Amniotic epithelial cell (primary cell): Measurements from ENCODE around the gene ZNF473.
"Not testable (repeated sequence)": the region's sequence is repeated elsewhere in the genome, so short reads cannot be mapped to it uniquely, and the experiment has no call there.

Experiments used
- DNase-seq: peaks from one replicate; pipeline ENCODE4 v3.0.0-alpha.2; 2010; ENCODE audit warnings: low read depth

Gene ZNF473

DNA sequence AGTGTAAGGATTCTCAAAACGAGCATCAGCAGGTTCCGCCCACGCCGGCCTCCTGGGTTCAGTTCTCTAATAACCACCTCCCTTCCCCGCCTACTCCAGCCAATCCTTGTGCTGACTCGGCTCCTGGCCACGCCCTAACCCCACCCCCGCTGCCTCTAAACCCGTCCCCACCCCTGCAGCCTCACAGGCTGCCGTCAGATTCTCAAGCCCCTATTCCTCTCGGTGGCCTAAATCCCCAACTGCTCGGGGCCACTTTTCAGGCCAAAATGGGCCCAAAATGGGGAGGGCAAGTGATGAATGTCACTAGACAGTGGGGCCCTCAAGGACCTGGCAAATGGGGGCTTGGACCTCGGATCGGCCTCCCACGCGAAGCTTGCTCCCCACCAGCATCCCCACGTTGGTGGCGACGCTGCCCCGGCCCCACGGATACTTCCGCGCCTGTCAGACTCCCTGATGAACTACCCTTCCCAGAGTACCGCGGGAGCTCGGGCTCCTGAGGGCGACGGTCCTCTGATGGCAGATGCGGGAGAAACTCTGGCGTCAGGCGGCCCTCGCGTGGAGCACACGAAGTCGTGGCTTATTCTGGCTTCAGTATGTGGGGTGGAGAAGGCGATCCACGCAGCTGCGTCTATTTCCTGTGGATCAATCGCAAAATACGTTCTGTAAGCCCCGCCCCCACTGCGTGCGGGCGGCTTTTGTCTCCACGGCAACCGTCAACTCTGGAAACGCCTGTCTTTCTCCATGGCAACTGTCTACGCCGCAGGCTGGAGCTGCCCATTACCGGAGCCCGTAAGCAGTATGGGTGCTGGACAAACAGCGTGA lies 24.8 kb downstream of the ZNF473 start:
- DNase-seq: peak; percentile 58

DNA sequence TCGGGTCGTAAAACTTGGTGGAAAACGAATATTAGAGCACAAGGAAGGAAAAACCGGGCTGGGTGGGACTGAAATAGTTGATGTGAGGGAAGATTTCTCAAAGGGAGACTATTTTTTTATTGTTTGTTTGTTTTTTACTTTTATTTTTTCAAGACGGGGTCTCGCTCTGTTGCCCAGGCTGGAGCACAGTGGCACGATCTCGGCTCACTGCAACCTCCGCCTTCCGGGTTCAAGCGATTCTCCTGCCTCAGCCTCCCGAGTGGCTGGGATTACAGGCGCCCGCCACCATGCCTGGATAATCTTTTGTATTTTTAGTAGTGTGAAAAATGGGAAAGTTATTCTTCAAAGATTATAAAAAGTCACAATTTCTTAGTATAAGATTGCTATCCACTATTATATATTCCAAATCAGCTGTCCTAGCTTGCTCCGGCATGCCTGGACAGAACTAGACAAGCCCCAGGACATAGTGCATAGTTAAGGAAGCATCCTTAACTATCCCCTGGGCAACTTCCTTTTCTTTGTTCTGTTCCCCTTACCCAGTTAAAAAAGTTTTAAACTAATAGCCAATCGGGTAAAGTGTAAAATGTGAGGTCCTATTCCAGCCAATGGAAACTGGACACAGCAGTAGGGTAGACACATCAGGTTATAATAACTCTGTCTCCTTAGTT lies 25.6 kb downstream of the ZNF473 start:
- not testable (repeated sequence) for DNase-seq

DNA sequence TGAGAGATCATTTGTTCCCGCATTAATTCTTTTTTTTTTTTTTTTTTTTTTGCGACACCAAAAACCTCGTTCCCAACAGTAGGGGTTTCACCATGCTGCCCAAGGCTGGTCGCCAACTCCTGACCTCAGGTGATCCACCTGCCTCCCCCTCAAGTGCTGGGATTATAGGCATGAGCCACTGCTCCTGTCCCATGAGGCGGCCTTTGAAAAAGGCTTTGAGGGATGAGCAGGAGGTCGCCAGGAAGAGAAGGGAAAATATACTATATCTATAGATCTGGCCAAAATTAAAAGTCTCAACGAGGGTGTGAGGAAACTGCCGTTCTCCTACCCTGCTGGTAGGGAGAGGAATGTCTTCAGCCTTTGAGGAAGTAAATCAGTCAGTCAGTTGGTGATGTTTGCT lies 26.2 kb downstream of the ZNF473 start:
- no peak for DNase-seq

DNA sequence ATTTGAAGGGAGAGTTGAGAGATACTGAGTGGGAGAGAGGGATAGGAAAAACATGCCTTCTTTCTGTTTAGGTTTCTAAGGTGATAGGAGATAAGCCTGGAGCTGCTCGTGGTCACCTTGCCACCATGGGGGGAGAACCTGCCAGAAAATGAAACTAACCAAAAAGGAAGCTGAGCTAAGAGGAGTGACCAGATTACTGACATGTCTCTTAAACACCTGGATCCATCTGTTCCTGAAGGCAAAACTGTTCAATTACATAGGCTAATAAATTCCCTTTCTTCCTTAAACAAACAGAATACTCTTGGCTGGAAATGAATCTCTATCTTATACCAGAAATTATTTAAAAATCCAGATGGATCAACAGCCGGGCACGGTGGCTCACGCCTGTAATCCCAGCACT lies 27.3 kb downstream of the ZNF473 start:
- DNase-seq: no peak

DNA sequence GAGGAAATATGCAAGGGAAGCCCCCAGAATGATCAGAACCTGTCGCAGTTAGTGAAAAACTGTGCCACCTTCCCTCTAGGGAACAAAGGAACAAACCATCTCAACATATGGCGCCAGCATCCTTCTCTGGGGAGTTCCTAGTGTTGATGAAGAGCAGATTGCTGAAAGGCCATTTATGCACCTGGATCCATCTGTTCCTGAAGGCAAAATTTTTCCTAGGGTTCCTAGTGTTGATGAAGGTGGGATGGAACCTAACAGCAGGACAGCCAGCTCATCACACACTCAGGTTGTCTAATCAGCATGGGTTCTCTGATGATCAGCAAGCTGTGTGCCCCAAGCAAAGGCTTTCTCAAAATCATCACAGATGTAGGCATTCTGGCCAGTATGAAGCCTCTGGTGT lies 32.6 kb downstream of the ZNF473 start:
- DNase-seq: no peak

DNA sequence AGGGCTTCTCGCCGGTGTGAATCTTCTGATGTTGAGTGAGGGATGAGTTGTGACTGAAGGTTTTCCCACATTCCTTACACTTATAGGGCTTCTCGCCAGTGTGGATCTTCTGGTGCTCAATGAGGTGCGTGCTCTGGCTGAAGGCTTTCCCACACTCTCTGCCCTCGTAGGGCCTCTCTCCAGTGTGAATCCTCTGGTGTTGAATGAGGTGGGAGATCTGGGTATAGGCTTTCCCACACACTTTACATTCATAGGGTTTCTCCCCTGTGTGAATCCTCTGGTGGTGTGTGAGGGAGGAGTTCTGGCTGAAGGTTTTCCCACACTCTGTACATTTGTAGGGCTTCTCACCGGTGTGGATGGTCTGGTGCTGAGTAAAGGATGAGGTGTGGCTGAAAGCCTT lies 33.2 kb downstream of the ZNF473 start:
- no peak for DNase-seq

DNA sequence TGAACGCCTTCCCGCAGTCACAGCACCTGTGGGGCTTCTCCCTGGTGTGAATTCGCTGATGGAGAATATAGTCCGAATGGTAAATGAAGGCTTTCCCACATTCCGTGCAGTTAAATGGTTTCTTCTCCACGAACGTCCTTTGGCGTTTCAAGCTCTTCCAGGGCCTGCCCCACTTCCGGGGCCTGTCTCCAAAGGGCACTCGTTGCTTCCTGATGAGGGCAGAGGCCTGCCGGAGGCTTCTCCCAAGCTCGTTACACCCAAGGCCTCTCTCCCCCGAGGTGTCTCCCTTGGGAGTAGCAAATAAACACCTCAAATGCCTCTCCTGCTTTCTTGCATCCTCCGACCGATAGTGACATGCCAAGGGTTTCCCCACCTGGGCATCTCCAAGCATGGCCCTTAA lies 34.3 kb downstream of the ZNF473 start:
- no peak for DNase-seq

DNA sequence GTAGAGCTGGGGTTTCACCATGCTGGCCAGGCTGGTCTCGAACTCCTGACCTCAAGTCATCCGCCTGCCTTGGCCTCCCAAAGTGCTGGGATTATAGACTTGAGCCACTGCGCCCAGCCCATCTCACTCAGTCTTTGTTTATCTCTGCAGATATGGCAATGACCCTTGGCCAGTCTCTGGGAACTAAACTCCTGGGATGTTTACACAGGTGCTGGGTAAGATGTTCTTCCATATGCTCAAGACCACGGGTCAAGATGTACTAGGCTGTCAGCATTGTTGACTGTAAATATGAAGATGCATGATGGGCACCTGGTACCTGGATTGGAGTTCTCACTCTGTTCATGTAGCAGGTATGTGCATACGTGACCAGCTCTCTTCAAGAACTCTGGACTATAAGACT lies 35.8 kb downstream of the ZNF473 start:
- no peak for DNase-seq

DNA sequence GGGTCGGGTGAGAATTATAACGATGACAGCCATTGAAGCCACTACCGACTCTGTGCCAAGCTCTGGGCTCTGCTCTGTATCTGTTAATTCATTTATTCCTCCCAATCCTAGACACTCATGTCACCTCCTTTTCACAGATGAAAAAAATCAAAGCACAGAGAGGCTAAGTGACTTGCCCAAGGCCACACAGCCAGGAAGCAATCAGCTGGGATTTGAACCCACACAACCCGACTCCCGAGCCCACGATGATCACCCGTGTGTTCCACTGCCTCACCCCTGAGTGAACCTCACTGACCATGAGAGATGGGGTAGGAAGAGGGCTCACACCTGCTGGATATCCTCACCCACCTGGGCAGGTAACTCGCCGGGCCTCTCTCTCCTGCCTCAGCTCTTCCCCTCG lies 40.1 kb downstream of the ZNF473 start:
- no peak for DNase-seq

DNA sequence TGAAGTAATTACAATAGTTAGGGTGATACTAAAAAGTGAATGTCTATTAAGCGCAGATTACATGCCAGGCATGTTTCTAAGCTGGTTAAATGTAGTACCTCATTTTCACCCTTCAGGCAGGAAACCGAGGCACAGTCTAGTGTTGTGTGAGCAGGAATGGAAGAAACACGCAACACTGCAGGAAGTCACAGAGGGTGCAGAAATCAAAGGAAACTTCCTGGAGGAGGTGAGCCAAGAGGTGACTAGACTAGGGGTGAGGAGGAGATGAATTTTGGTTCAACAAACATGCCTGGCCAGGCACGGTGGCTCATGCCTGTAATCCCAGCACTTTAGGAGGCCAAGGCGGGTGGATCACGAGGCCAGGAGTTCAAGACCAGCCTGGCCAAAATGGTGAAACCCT lies 41.8 kb downstream of the ZNF473 start:
- no peak for DNase-seq

DNA sequence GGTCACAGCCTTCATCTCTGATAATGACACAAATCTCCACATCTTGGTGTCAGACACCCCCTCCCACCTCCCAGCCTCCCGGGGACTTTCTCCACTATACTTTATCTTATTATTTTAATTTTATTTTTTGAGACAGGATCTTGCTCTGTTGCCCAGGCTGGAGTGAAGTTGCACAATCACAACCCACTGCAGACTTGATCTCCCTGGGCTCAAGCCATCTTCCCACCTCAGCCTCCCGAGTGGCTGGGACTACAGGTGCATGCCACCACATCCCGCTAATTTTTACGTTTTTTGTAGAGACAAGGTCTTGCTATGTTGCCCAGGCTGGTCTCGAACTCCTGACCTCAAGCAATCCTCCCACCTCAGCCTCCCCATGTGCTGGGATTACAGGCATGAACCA lies 42.6 kb downstream of the ZNF473 start:
- DNase-seq: not testable (repeated sequence)

DNA sequence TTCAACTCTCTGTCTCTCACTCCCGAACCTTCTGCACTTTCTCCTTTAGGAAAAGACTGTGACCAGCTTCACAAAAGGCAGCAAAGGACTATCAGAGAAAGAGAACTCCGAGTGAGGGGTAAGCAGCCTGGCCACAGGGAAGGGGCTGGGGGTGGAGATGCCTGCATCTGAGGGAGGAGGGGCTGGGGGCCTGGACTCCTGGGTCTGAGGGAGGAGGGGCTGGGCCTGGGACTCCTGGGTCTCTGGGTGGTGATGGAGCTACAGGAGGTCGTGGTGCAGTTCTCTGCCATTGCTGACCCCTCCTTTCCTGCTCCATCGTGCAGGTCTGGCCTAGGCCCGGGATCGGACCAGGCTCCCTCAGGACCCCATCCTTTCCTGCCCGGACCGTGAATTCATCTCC lies 49.3 kb downstream of the ZNF473 start:
- DNase-seq: not testable (repeated sequence)

DNA sequence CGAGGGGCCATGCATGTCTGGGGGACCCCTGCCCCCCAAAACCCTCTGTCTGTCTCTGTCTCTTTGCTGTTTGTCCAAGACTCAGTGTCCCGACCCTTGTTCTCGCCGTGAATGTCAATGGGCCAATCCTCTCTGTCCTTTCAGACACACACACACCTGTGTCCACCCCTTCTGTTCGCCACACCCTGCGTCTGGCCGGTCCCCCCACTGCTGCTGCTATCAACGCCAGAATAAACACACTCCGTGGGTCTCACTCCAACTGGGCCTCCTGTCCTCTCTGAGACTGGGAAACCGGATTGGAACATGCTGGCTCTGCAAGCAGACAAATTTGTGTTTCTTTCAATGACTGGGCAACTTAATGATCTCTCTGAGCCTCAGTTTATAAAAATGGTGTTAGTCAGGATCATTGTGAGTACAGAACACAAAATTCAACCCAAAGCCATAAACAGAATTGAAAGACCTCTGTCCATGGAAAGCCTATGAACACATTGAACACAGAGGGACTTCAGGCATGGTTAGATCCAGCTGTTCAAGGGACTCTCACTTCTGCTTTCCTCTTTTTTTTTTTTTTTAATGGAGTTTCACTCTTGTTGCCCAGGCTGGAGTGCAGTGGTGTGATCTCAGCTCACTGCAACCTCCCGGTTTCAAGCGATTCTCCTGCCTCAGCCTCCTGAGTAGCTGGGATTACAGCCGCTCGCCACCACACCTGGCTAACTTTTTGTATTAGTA lies 50.0 kb downstream of the ZNF473 start:
- DNase-seq: not testable (repeated sequence)

DNA sequence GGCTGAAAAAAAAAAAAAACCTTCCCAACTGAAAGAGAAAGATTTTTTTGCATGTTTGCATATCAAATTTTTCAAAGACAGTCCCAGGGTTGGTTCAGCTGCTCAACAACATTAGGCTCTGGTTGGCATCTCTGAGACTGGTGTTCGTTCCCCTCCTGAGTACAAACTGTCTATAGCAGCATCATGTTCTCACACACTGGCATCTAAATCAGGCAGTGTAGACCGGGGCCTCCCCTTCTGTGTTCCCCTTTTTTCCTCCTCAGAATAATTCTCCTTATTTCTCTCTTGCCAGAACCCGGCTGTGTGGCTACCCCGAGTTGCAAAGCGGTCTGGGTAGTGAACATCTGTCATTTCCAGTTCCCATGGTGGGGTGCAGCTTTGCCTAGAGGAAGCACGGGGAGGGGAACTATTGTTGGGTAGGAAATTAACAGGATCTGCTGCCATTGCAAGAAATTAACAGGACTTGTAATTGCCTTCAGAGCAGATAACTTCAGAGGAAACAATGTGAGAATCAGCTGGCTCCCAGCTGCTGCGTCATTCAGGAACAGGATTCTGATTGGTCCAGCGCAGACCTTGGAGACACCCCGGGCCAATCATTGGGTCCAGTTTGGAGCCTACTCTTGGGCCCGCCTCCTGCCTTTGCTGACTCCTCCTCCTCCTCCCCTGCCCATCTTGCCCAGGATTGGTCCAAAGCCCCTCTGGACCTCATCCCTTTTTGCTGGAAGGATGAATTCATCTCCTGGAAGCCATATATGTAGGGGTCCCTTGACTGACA lies 51.0 kb downstream of the ZNF473 start:
- DNase-seq: not testable (repeated sequence)

DNA sequence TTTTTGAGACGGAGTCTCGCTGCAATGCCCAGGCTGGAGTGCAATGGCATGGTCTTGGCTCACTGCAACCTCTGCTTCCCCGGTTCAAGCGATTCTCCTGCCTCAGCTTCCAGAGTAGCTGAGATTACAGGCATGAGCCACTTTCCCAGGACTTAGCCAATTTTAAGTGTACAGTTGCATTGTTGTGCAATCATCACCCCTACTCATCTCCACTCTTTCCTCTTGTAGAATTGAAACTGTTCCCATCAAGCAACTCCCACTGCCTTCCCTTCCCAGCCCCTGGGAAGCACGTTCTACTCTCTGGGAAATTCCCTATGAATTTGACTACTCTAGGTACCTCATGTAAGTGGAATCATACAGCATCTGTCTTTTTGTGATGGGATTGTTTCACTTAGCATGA lies 53.2 kb downstream of the ZNF473 start:
- not testable (repeated sequence) for DNase-seq

DNA sequence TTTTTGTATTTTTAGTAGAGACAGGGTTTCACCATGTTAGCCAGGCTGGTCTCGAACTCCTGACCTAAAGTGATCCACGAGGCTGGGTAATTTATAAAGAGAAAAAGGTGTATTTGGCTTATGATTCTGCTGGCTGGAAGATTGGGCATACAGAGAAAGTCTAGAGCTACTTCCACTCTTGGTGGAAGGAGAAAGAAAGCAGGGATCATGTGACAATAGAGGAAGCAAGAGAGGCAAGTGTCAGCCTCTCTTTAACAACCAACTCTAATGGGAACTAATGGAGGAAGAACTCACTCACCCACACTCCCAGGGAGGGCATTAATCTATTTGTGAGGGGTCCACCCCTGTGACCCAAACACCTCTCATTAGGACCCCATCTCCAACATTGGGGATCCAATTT lies 58.6 kb downstream of the ZNF473 start:
- DNase-seq: not testable (repeated sequence)

DNA sequence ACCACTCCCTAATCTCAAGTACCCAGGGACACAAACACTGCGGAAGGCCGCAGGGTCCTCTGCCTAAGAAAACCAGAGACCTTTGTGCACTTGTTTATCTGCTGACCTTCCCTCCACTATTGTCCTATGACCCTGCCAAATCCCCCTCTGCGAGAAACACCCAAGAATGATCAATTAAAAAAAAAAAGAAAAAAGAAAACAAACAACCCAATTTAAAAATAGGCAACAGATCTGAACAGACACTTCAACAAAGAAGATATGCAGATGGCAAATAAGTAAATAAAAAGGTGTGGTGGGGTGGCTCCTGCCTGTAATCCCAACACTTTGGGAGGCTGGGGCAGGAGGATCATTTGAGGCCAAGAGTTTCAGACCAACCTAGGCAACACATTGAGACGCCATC lies 61.3 kb downstream of the ZNF473 start:
- DNase-seq: not testable (repeated sequence)

DNA sequence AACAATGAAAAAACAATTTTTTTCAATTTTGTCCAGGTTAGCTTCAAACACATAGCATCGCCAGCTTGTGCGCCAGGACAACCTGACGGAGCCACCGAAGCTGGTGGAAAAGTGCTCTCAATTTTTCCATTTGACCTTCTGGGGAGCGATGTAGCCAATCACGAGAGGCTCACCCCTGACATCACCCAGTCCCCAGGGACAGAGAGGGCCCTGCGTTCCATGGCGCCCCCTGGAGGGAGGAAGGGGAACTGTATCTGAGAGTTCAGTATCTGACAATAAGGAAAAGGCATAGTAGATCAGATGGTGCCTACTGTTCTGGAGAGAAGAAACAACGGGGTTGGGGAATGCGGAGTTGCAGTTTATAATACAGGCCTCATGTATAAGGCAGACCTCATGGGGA lies 64.9 kb downstream of the ZNF473 start:
- not testable (repeated sequence) for DNase-seq

DNA sequence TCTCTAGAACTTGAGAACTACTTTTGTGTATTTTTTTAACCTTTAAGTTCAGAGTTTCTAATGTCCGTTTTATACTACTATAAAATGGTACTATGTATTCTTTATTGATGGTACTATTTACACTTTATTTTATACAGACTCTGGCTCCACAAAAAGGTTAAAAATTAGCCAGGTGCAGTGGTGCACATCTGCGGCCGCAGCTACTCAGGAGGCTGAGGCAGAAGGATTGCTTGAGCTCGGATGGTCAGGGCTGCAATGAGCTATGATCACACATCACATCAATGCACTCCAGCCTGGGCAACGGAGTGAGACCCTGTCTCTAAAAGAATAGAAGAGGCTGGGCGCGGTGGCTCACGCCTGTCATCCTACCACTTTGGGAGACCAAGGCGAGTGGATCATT lies 66.0 kb downstream of the ZNF473 start:
- not testable (repeated sequence) for DNase-seq

DNA sequence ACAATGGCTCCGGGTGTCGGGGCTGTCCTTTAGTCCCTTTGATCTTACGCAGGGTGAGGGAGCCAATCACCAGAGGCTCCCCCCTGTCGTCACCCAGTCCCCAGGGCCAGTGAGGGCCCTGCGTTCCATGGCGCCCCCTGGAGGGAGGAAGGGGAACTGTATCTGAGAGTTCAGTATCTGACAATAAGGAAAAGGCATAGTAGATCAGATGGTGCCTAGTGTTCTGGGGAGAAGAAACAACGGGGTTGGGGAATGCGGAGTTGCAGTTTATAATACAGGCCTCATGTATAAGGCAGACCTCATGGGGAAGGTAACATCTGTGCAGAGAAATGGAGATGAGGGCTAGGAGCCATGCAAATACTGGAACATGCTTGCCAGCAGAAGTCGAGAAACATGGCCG lies 66.8 kb downstream of the ZNF473 start:
- DNase-seq: not testable (repeated sequence)

DNA sequence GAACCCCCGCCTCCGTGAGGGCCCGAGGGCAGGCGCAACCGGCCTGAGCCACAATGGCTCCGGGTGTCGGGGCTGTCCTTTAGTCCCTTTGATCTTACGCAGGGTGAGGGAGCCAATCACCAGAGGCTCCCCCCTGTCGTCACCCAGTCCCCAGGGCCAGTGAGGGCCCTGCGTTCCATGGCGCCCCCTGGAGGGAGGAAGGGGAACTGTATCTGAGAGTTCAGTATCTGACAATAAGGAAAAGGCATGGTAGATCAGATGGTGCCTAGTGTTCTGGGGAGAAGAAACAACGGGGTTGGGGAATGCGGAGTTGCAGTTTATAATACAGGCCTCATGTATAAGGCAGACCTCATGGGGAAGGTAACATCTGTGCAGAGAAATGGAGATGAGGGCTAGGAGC lies 72.1 kb downstream of the ZNF473 start:
- DNase-seq: not testable (repeated sequence)

DNA sequence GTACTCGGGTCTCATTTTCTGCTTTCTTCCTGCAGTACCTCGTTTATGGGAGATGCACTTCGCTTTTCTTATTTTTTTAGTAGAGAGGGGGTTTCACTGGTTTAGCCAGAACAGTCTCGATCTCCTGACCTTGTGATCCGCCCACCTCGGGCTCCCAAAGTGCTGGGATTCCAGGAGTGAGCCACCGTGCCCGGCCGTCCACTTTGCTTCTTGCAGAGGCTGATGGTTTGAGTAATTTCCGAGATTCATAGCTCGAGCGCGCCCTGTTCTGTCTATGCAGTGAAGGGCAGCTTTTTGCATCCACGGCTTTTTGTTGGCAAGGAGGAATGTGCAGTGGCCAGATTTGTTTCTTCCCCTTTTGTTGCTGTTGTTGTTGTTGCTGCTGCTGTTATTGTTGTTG lies 73.1 kb downstream of the ZNF473 start:
- not testable (repeated sequence) for DNase-seq
